ENCODE measurements around the gene TRIM44.
"Not testable (repeated sequence)": the region's sequence is repeated elsewhere in the genome, so short reads cannot be mapped to it uniquely, and the experiment has no call there.

TRIM44 gene

GRCh38 chr11:35748644-35749043, 86.1 kb downstream of the TRIM44 start:
- TF ChIP-seq CTCF (IDR thresholded peaks at IDR 0.05; ENCODE audit: insufficient read depth, low read depth, low read length, missing control alignments) = no peak
- peak; percentile 68 for DNase-seq (ENCODE audit: low read depth)
- H3K4me3 ChIP-seq (ENCODE audit: low read length) = no peak overlapping the region

- TF ChIP-seq CTCF (IDR thresholded peaks at IDR 0.05; ENCODE audit: insufficient read depth, low read depth, low read length, missing control alignments) = no peak
- H3K4me3 ChIP-seq (ENCODE audit: low read length) = no peak overlapping the region
- DNase-seq (ENCODE audit: low read depth) = no peak
Observed at GRCh38 chr11:35750315-35750714, 87.7 kb downstream of the TRIM44 start.

GRCh38 chr11:35750981-35751663, 88.5 kb downstream of the TRIM44 start:
- DNase-seq (ENCODE audit: low read depth) = peak; percentile 52
- H3K4me3 ChIP-seq (ENCODE audit: low read length) = no peak overlapping the region
- no peak for TF ChIP-seq CTCF (IDR thresholded peaks at IDR 0.05; ENCODE audit: insufficient read depth, low read depth, low read length, missing control alignments)

- H3K4me3 ChIP-seq (ENCODE audit: low read length) = no peak overlapping the region
- no peak for TF ChIP-seq CTCF (IDR thresholded peaks at IDR 0.05; ENCODE audit: insufficient read depth, low read depth, low read length, missing control alignments)
- DNase-seq (ENCODE audit: low read depth) = peak; percentile 83
Observed at GRCh38 chr11:35751664-35752061, 89.1 kb downstream of the TRIM44 start.

GRCh38 chr11:35752115-35752514, 89.5 kb downstream of the TRIM44 start:
- DNase-seq (ENCODE audit: low read depth) = peak; percentile 4
- no peak overlapping the region for H3K4me3 ChIP-seq (ENCODE audit: low read length)
- TF ChIP-seq CTCF (IDR thresholded peaks at IDR 0.05; ENCODE audit: insufficient read depth, low read depth, low read length, missing control alignments) = no peak

GRCh38 chr11:35753573-35753972, 91.0 kb downstream of the TRIM44 start:
- DNase-seq (ENCODE audit: low read depth); H3K4me3 ChIP-seq (ENCODE audit: low read length): not testable (repeated sequence)

GRCh38 chr11:35759951-35760350, 97.4 kb downstream of the TRIM44 start:
- not testable (repeated sequence) for DNase-seq (ENCODE audit: low read depth); H3K4me3 ChIP-seq (ENCODE audit: low read length)

GRCh38 chr11:35761899-35762298, 99.3 kb downstream of the TRIM44 start:
- no peak for TF ChIP-seq CTCF (IDR thresholded peaks at IDR 0.05; ENCODE audit: insufficient read depth, low read depth, low read length, missing control alignments)

More at GRCh38 chr11:35761899-35762298, 99.3 kb downstream of the TRIM44 start:
- H3K4me3 ChIP-seq (ENCODE audit: low read length) = no peak overlapping the region
- no peak for DNase-seq (ENCODE audit: low read depth)
